A549 (cell line): ENCODE data around the gene DBNDD1.

Source experiments
- GATA3 ChIP-seq: IDR thresholded peaks from 2 replicates; pipeline ENCODE4 v1.6.1; 2012; ENCODE audit warnings: borderline replicate concordance
- HDAC2 ChIP-seq: fragments of 200-600 bp; sonication (generic); IDR thresholded peaks from 2 replicates; pipeline ENCODE4 v1.6.1; 2016
- JUNB ChIP-seq: fragments of >200 bp; sonication (Bioruptor Twin); formaldehyde crosslinking; IDR thresholded peaks from 2 replicates; pipeline ENCODE4 v1.6.1; 2016
- MYC ChIP-seq: IDR thresholded peaks from 2 replicates; pipeline ENCODE4 v1.6.1; 2012; ENCODE audit warnings: mild to moderate bottlenecking, inconsistent platforms, low read length, improper control_type of control experiment, borderline replicate concordance
- POLR2A ChIP-seq: IDR thresholded peaks from 2 replicates; pipeline ENCODE4 v1.6.1; 2012; ENCODE audit warnings: mild to moderate bottlenecking, low read length
- RCOR1 ChIP-seq: fragments of 150-350 bp; IDR thresholded peaks from 2 replicates; pipeline ENCODE4 v1.6.1; 2014; ENCODE audit warnings: antibody characterized with exemption, low read length, low read depth
- TFCP2L1 ChIP-seq: fragments of 250-450 bp; sonication (Bioruptor Pico); IDR thresholded peaks from 2 replicates; pipeline ENCODE4 v1.5.0; 2021; ENCODE audit warnings: mild to moderate bottlenecking
- ZFP36 ChIP-seq: fragments of 450-650 bp; IDR thresholded peaks from 2 replicates; pipeline ENCODE4 v1.6.1; 2014; ENCODE audit warnings: borderline replicate concordance; ENCODE audit not compliant: partially characterized antibody
- TF ChIP-seq, protein P1 (sequence below): fragments of >200 bp; sonication (Bioruptor Twin); formaldehyde crosslinking; IDR thresholded peaks from 3 replicates; pipeline ENCODE4 v1.5.1; 2016
- TF ChIP-seq, protein P2 (sequence below): fragments of 200-600 bp; sonication (generic); IDR thresholded peaks from 2 replicates; pipeline ENCODE4 v1.6.1; 2016; ENCODE audit warnings: antibody characterized with exemption, mild to moderate bottlenecking, moderate library complexity

DNA sequence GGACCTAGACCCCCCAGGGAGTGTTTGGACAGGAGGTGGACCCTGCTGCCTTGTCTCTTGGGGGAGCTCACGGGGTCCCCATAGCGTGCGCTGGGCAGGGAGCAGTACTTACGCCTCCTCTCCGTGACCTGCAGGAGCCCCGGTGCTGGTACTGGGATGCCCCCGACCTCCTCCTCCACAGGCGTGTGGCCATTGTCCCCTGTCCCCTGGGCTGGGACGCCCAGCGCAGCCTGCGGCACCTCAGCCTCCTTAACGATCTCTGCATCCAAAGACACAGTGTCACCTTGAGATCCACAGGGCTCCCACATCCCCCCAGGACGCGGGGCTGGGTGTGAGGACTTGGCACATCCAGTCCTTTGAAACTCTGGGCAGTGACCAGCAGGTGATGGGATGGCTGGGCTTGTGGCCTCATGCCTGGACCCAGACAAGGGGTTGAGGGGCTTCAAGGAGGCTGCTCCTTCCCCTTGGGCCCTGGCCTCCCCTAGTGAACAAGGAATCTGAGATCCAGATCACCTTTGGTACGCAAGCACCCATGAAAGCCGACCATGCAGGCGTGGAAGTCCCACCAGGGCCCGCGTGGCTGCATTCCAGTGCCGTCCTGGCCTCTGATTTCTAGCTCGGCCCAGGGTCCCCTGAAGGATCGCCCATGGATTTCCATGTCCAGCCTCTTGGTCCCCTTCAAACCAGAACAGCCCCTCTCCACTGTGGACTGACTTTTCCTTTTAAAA is 9.9 kb downstream of the DBNDD1 start:
- TF ChIP-seq MYC (no peak), GATA3 (no peak), RCOR1 (no peak), POLR2A (no peak), HDAC2 (no peak), ZFP36 (no peak), TFCP2L1 (no peak), JUNB (no peak)
- TF ChIP-seq, protein P1, sequence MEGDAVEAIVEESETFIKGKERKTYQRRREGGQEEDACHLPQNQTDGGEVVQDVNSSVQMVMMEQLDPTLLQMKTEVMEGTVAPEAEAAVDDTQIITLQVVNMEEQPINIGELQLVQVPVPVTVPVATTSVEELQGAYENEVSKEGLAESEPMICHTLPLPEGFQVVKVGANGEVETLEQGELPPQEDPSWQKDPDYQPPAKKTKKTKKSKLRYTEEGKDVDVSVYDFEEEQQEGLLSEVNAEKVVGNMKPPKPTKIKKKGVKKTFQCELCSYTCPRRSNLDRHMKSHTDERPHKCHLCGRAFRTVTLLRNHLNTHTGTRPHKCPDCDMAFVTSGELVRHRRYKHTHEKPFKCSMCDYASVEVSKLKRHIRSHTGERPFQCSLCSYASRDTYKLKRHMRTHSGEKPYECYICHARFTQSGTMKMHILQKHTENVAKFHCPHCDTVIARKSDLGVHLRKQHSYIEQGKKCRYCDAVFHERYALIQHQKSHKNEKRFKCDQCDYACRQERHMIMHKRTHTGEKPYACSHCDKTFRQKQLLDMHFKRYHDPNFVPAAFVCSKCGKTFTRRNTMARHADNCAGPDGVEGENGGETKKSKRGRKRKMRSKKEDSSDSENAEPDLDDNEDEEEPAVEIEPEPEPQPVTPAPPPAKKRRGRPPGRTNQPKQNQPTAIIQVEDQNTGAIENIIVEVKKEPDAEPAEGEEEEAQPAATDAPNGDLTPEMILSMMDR: no peak
- TF ChIP-seq, protein P2, sequence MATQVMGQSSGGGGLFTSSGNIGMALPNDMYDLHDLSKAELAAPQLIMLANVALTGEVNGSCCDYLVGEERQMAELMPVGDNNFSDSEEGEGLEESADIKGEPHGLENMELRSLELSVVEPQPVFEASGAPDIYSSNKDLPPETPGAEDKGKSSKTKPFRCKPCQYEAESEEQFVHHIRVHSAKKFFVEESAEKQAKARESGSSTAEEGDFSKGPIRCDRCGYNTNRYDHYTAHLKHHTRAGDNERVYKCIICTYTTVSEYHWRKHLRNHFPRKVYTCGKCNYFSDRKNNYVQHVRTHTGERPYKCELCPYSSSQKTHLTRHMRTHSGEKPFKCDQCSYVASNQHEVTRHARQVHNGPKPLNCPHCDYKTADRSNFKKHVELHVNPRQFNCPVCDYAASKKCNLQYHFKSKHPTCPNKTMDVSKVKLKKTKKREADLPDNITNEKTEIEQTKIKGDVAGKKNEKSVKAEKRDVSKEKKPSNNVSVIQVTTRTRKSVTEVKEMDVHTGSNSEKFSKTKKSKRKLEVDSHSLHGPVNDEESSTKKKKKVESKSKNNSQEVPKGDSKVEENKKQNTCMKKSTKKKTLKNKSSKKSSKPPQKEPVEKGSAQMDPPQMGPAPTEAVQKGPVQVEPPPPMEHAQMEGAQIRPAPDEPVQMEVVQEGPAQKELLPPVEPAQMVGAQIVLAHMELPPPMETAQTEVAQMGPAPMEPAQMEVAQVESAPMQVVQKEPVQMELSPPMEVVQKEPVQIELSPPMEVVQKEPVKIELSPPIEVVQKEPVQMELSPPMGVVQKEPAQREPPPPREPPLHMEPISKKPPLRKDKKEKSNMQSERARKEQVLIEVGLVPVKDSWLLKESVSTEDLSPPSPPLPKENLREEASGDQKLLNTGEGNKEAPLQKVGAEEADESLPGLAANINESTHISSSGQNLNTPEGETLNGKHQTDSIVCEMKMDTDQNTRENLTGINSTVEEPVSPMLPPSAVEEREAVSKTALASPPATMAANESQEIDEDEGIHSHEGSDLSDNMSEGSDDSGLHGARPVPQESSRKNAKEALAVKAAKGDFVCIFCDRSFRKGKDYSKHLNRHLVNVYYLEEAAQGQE: no peak
